Measurements from ENCODE around the gene TDRD6.
"Not testable (repeated sequence)": the region's sequence is repeated elsewhere in the genome, so short reads cannot be mapped to it uniquely, and the experiment has no call there.

Gene TDRD6, protein sequence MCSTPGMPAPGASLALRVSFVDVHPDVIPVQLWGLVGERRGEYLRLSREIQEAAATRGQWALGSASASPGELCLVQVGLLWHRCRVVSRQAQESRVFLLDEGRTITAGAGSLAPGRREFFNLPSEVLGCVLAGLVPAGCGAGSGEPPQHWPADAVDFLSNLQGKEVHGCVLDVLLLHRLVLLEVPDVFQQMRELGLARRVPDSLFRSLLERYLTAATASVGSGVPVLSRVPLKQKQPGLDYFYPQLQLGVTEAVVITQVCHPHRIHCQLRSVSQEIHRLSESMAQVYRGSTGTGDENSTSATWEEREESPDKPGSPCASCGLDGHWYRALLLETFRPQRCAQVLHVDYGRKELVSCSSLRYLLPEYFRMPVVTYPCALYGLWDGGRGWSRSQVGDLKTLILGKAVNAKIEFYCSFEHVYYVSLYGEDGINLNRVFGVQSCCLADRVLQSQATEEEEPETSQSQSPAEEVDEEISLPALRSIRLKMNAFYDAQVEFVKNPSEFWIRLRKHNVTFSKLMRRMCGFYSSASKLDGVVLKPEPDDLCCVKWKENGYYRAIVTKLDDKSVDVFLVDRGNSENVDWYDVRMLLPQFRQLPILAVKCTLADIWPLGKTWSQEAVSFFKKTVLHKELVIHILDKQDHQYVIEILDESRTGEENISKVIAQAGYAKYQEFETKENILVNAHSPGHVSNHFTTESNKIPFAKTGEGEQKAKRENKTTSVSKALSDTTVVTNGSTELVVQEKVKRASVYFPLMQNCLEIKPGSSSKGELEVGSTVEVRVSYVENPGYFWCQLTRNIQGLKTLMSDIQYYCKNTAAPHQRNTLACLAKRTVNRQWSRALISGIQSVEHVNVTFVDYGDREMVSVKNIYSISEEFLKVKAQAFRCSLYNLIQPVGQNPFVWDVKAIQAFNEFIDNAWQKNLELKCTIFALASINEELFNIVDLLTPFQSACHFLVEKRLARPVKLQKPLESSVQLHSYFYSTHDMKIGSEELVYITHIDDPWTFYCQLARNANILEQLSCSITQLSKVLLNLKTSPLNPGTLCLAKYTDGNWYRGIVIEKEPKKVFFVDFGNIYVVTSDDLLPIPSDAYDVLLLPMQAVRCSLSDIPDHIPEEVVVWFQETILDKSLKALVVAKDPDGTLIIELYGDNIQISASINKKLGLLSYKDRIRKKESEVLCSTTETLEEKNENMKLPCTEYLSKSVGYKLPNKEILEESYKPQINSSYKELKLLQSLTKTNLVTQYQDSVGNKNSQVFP (N-terminal part only)

DNA sequence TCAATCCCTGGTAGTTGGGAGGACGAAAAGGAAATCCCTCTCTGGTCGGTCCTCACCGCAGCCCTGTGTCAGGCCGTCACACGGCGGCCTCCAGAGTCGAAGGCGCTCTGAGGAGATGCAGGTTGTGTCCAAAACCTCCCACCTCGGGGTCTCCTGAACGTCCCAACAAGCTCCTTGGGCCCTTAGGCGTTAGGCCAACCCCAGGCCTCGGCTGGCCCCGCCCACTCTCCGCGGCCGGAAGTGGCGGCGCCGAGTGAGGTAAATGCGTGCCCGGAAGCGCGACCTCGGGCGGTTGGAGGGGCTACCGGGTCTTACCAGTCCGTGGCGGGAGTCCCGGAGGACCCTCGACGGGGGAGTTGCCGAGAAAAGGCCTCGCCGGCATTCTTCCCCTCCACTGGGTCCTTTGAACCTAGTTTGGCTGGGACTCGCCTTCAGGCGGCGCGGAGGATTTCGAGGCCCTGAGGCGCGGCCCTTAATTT, at the start of gene TDRD6:
TDRD6 (plus strand) TSS at position 267 of the 479 bp plus-strand sequence. CDS start 244 bp downstream, outside the sequence.
- H3K4me1 Mint-ChIP-seq: no peaks in the 10 kb centered on the region

DNA sequence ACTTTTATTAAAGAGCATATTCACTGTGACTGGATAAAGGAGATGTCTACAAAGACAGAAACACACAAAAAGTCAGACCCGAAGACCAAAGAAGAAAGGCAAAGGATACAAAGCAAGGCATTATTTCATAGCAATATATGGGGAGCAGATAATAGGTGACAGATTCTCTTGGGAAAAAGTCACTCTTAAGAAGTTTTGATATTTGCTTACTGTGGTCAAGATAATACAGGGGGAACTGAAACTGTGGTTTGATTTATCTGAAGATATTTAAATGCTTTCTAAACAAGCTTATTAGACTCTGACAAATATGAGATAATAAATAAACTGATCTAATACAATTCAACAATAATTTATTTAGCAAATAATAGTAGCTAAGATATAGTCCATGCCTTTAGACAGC, 49.8 kb upstream of the TDRD6 start:
- H3K9me3 Mint-ChIP-seq: no peaks in the 10 kb centered on the region
- DNase-seq (no peak), ATAC-seq (no peak)
- peaks cover 14% of the 10 kb centered on the region for H3K27me3 Mint-ChIP-seq
- no peak overlapping the region for H3K27ac Mint-ChIP-seq
- no peak overlapping the region for H3K4me3 Mint-ChIP-seq
- peaks cover 5% of the 10 kb centered on the region for H3K4me1 Mint-ChIP-seq

More for the DNA sequence above, at the start of gene TDRD6:
- Mint-ChIP-seq H3K4me3 (no peak within 1 kb of the TSS), H3K27me3 (peaks cover 6% of the 10 kb centered on the region), H3K9me3 (no peaks in the 10 kb centered on the region), H3K27ac (no peak within 1 kb of the TSS)
- ATAC-seq: no peak
- no peak for DNase-seq

DNA sequence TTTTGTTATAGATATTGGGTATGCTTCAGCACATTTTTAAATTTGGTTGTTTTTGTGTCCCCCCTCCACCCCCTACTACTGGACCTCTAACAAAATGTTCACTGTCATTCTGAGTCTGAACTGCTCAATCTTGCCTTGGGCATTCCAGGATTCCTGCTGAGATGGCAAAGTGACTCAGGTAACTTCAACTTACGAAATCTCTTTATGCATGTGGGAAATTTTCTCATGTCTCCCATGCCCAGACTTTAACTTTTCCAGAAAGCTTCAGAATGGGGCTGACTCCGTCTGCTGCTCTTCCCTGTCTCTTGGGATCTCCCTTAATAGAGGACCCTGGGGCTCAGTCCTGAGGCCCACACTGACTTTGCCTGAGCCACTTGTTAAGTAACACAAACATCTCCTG, 49.0 kb upstream of the TDRD6 start:
- no peaks in the 10 kb centered on the region for H3K9me3 Mint-ChIP-seq
- peaks cover 16% of the 10 kb centered on the region for H3K27me3 Mint-ChIP-seq
- peaks cover 7% of the 10 kb centered on the region for H3K4me1 Mint-ChIP-seq
- H3K27ac Mint-ChIP-seq: no peak overlapping the region
- H3K4me3 Mint-ChIP-seq: no peak overlapping the region
- DNase-seq (no peak), ATAC-seq (no peak)

DNA sequence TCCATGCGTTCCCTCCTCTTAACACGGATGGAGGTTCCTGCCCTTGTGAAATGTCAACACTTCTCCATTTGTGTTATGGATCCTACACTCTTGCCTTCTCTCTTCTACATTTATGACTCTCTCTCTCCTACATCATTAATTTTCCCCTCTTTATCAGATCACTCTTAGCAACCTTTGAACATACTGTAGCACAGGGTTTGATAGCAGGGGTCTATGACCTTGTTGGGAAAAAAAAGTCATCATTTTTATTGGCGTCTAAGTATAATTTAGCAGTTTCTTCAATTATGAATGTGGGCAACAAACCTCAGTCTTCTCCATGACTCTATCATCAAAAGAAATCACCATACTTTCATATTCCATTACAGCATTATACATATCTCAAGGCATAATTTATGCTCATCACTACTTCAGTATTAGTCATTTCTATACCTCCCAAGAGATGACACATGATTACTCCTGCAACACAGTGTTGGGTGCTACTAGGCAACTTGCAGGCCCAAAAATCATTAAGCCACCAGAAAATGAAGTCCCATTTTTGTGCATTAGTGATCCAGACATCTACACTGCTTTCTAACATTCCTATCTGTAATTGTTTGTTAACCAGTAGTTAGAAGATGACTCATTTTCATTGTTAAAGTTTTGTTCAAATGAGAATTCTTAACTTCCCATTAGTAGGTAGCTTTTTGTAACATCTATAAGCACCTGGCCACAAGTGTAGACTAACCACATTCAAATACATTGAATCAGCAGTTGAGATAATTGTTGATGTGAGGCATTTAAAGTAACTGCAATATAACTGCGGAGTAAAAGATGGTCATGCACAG, 44.5 kb upstream of the TDRD6 start:
- no peak overlapping the region for H3K27ac Mint-ChIP-seq
- H3K27me3 Mint-ChIP-seq: peaks cover 26% of the 10 kb centered on the region
- peak; percentile 99 for ATAC-seq
- peaks cover 7% of the 10 kb centered on the region for H3K4me1 Mint-ChIP-seq
- DNase-seq: no peak
- no peaks in the 10 kb centered on the region for H3K9me3 Mint-ChIP-seq
- no peak overlapping the region for H3K4me3 Mint-ChIP-seq

DNA sequence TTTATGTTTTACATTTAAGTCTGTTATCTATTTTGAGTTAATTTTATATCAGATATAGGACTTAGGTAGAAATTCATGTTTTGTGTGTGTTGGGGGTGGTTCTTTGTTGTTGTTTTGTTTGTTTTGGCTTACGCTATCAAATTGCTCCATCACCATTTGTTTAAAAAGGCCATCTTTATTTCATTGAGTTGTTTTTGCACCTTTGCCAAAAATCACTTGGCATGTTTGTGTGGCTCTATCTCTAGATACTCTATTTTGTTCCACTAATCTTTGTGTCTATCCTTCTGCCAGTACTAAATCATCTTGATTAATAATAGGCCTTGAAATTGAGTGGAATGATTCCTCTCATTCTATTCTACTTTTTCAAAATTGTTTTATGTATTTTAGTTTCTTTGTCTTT, 42.4 kb upstream of the TDRD6 start:
- H3K4me3 Mint-ChIP-seq: no peak overlapping the region
- H3K27me3 Mint-ChIP-seq: peaks cover 17% of the 10 kb centered on the region
- no peak overlapping the region for H3K27ac Mint-ChIP-seq
- no peaks in the 10 kb centered on the region for H3K9me3 Mint-ChIP-seq
- peaks cover 13% of the 10 kb centered on the region for H3K4me1 Mint-ChIP-seq
- ATAC-seq (no peak), DNase-seq (no peak)

DNA sequence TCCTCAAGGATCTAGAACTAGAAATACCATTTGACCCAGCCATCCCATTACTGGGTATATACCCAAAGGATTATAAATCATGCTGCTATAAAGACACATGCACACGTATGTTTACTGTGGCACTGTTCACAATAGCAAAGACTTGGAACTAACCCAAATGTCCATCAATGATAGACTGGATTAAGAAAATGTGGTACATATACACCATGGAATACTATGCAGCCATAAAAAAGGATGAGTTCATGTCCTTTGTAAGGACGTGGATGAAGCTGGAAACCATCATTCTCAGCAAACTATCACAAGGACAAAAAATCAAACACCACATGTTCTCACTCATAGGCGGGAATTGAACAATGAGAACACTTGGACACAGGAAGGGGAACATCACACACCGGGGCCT, 39.6 kb upstream of the TDRD6 start:
- Mint-ChIP-seq H3K4me1 (peaks cover 19% of the 10 kb centered on the region), H3K27me3 (peaks cover 24% of the 10 kb centered on the region)
- DNase-seq, H3K27ac Mint-ChIP-seq, H3K4me3 Mint-ChIP-seq, H3K9me3 Mint-ChIP-seq, ATAC-seq: not testable (repeated sequence)

DNA sequence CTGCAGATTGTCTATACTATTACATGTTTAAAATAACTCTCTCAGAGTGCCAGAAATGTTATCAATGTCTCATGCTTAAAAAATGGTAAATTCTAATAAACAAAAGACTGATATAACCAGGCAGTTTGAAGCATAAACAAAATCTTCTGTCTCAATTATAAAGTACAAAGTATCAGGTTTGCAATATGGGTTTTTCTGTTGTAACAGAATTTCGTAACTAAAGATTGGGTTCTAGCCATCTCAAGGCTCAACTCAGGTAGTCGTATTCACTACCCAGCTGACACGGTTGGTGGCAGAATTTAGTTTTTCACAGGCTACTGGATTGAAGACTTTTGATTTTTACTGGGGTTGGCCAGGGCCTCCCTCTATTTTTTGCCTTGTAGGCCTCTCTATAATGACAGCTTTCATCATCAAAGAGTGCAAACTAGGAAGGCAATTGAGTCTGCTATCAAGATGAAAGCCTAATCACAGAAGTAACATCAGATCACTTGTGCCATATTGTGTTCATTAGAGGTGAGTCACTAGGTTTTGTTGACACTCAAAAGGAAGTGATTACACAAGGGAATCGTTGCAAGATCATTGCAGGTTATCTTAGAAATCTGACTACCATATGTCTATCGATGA, 38.7 kb upstream of the TDRD6 start:
- Mint-ChIP-seq H3K27ac (no peak overlapping the region), H3K4me3 (no peak overlapping the region), H3K4me1 (peaks cover 25% of the 10 kb centered on the region), H3K27me3 (peaks cover 32% of the 10 kb centered on the region), H3K9me3 (no peaks in the 10 kb centered on the region)
- ATAC-seq (no peak), DNase-seq (no peak)

DNA sequence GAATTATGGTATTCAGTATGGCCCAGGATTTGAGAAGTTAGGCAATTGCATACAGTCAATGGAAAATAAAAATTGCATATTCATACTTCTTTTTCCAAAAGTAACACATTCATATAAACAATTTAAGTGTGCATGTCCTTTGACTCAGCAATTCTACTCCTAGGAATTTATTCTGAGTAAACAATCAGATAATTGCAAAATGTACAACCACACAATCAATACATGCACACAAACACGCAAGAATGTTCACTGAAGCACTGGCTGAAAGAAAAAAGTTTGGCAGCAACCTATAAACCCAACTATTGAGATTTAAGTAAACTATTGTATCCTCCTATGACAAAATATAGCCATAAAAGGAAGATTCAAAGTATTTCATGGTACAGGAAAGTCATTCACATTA, 36.7 kb upstream of the TDRD6 start:
- no peak for ATAC-seq
- Mint-ChIP-seq H3K4me1 (peaks cover 25% of the 10 kb centered on the region), H3K27ac (no peak overlapping the region), H3K27me3 (peaks cover 30% of the 10 kb centered on the region), H3K4me3 (no peak overlapping the region), H3K9me3 (no peaks in the 10 kb centered on the region)
- DNase-seq: no peak

DNA sequence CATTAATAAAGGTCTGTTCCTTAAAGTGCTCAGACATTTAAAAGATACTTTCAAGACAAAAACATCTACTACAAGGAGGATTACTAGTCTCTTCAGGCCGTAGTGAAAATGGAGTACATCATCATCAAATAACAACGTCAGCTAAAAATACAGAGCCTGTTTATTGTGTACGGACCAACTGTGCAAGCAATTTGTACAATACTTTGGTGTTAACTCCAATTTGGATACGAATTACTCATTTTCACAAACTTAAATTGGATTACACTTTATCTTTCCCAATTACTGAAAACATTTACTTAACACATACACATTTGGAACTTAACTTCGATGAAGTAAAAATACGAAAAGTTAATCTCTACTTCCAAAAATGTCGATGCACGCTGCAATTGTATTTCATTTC, 35.9 kb upstream of the TDRD6 start:
- Mint-ChIP-seq H3K4me1 (peaks cover 25% of the 10 kb centered on the region), H3K4me3 (peak overlapping the region; percentile 82 to 90), H3K9me3 (no peaks in the 10 kb centered on the region), H3K27ac (no peak overlapping the region), H3K27me3 (peaks cover 30% of the 10 kb centered on the region)
- no peak for DNase-seq
- no peak for ATAC-seq

DNA sequence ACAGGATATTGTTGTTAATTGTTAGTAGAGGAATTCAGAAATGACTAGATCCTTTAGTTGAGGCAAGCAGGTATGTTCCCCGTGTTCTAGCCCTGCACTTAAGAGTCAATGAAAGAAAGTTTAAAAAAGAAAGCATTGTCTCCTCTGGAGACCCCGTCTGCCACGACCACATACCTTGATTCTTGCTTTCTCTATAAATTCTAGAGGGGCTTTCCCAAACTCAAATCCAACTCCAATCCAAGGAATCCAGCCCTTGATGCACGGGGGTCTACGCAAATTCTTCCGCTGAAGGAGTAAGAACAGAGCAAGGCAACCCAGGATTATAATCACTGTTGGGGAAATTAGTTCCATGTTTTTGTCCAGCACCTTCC, 35.5 kb upstream of the TDRD6 start:
- Mint-ChIP-seq H3K4me3 (peak overlapping the region; percentile 82 to 90), H3K27ac (no peak overlapping the region), H3K4me1 (peaks cover 25% of the 10 kb centered on the region), H3K27me3 (peaks cover 30% of the 10 kb centered on the region), H3K9me3 (no peaks in the 10 kb centered on the region)
- ATAC-seq (no peak), DNase-seq (no peak)

DNA sequence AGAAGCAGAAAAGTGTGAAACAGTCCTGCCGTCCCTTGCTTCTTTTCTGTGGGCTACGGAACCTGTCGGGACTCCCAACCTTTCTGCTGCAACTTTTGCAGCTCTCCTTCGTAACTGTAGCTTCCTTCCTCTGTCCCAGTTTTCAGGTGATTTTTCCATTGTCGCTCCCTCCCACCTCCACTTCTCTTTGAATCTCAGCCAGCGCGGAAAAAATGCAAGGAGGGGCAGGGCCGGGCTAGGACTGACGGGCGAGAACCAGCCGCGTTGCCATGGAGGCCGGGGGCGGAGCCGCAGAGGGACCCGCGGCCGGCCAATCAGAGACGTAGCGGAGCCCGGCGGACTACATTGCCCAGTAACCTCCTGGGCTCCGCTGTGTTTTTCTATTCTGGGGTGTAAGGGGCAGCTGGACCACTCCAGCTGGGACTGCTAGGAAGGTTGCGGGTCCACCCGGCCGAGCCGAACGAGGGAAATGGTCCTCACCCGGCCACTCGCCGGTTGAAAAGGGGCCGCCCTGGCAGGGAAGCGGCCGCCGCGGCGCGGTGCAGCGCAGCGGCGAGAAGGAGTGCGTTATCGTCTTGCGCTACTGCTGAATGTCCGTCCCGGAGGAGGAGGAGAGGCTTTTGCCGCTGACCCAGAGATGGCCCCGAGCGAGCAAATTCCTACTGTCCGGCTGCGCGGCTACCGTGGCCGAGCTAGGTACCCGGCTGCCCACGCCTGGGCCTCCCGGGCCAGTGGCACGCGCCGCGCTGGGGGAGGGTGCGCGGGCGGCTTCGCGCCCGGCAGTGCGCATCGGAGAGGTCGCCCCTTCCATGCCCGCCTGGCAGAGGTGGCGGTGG, 34.9 kb upstream of the TDRD6 start, which contains the start of the genes CYP39A1 and SLC25A27:
CYP39A1 (minus strand) TSS at position 216 of the 836 bp plus-strand sequence. CDS start 236 bp downstream, outside the sequence.
SLC25A27 (plus strand) TSS at position 373 of the 836 bp plus-strand sequence; CDS start at position 591, 218 bp downstream.
- H3K9me3 Mint-ChIP-seq: no peaks in the 10 kb centered on the region
- peak within 1 kb of the TSS; percentile 82 to 90 for H3K4me3 Mint-ChIP-seq
- H3K27ac Mint-ChIP-seq: no peak within 1 kb of the TSS
- H3K27me3 Mint-ChIP-seq: peaks cover 30% of the 10 kb centered on the region
- ATAC-seq (peak; percentile 100), DNase-seq (peak; percentile 77 to 81)
- peaks cover 25% of the 10 kb centered on the region for H3K4me1 Mint-ChIP-seq

DNA sequence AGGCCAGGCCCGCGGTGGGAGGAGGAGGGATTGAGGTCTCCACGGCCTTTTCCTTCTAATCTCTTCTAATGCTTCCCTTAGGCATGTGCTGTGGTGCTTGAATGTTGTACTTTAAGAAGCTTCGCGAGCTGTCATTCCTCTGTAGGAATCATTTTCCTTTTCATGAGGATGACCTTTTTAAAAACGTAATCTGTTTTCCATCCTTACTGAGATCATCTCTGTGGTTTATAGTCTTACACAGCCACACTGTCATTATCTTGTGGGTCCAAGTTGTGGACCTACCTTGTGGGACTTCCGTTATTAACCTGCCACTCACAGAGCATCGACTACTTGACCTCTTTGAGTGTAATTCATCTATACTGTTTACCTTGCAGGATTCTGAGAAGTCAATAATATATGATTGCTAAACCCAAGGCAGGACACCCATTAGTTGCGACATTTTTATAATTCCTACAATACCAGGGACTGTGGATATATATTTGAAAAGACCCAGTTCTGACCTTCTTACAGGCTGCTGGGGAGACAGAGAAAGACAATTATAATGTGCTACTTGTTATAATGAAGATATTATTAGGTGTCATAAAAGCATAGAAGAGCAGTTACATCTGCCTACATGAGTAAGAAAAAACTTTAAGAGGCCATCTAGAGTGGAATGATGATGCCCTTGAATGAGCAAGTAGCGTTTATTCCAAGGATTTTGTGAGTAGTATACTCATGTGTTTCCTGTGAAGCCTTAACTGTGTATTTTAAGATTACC, 34.1 kb upstream of the TDRD6 start:
- Mint-ChIP-seq H3K27me3 (peaks cover 30% of the 10 kb centered on the region), H3K9me3 (no peaks in the 10 kb centered on the region), H3K4me3 (peak overlapping the region; percentile 82 to 90), H3K4me1 (peaks cover 25% of the 10 kb centered on the region), H3K27ac (no peak overlapping the region)
- ATAC-seq: no peak
- DNase-seq: no peak

DNA sequence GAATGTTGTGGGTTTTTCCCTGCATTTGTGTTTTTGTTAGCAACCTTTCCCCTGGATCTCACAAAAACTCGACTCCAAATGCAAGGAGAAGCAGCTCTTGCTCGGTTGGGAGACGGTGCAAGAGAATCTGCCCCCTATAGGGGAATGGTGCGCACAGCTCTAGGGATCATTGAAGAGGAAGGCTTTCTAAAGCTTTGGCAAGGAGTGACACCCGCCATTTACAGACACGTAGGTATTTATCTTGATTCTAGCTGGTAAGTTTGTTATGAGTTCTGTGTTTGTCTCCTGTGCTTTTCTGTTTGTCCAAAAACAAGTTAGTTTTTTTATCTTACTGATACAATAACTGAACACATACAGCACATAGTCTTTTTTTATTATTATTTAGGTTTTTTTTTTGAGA, 31.9 kb upstream of the TDRD6 start:
- Mint-ChIP-seq H3K27me3 (peaks cover 30% of the 10 kb centered on the region), H3K27ac (no peak overlapping the region), H3K4me1 (peaks cover 19% of the 10 kb centered on the region), H3K9me3 (no peaks in the 10 kb centered on the region), H3K4me3 (no peak overlapping the region)
- no peak for DNase-seq
- no peak for ATAC-seq
